Esophagus muscularis mucosa (tissue), 4 donors: ENCODE data around the gene DDX24.

Experiments
- EP300 ChIP-seq: sonication (generic); formaldehyde crosslinking; IDR thresholded peaks from one replicate; pipeline ENCODE4 v1.6.1; 2017; ENCODE audit warnings: antibody characterized with exemption
- POLR2A ChIP-seq: fragments of 450-650 bp; IDR thresholded peaks from one replicate; pipeline ENCODE4 v1.6.1; 2017; ENCODE audit warnings: antibody characterized with exemption, moderate library complexity, mild to moderate bottlenecking, low read depth
- POLR2AphosphoS5 ChIP-seq, 2 donors: sonication (generic); formaldehyde crosslinking; IDR thresholded peaks; one replicate each; pipeline ENCODE4 v1.6.1; 2017; ENCODE audit warnings: antibody characterized with exemption in 2 of 2
- TF ChIP-seq, protein P1 (sequence below), 3 experiments: fragments of 200-600 bp in 2 of 3; fragments of 450-650 bp in 1 of 3; sonication (generic) in 2 of 3; IDR thresholded peaks; one replicate each; pipeline ENCODE4 v1.5.1; 2017 to 2019; ENCODE audit warnings: antibody characterized with exemption in 3 of 3, mild to moderate bottlenecking in 2 of 3, moderate library complexity in 1 of 3

DNA sequence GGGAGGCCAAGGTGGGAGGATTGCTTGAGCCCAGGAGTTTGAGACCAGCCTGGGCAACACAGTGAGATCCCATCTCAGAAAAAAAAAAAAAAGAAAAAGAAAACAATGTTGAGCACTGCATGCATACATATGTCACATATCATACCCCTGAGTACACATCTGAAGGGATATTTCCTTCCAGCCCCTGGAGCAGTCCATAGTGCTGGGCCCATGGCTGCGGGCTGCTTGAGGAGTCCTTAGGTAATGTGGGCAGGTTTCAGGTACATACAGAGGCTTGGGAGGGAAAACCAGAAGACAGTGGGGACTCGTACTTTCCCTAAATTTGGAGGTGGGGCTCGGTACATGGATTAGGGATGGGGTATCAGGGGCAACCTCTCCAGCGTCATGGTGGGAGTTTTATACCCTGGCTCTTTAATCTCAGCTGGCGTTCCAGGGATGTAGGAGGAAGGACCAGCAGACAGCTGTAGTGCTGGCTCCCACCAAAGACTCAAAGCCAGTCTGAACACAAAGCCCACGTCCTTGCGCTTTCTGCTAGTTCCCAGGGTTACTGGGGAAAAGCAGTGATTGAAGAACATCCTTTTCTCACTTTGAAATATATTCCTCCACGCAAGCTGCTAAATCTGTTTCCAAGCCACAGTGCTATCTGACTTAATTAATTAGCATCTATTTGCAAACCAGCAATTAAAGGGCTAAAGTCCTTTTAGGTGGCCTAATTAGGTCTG is 49.7 kb downstream of the DDX24 start:
- no peak for TF ChIP-seq EP300
- TF ChIP-seq, protein P1, sequence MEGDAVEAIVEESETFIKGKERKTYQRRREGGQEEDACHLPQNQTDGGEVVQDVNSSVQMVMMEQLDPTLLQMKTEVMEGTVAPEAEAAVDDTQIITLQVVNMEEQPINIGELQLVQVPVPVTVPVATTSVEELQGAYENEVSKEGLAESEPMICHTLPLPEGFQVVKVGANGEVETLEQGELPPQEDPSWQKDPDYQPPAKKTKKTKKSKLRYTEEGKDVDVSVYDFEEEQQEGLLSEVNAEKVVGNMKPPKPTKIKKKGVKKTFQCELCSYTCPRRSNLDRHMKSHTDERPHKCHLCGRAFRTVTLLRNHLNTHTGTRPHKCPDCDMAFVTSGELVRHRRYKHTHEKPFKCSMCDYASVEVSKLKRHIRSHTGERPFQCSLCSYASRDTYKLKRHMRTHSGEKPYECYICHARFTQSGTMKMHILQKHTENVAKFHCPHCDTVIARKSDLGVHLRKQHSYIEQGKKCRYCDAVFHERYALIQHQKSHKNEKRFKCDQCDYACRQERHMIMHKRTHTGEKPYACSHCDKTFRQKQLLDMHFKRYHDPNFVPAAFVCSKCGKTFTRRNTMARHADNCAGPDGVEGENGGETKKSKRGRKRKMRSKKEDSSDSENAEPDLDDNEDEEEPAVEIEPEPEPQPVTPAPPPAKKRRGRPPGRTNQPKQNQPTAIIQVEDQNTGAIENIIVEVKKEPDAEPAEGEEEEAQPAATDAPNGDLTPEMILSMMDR (IDR thresholded peaks at IDR 0.05) = no peak
- TF ChIP-seq POLR2AphosphoS5 (IDR thresholded peaks at IDR 0.05) = no peak
- TF ChIP-seq POLR2A = no peak
